ENCODE measurements around the gene SLC37A2. TPM values are rescaled to one million over a fixed set of nuclear protein-coding genes. Genes with fewer than 3 reads are reported as not detected.

Gene SLC37A2
- total and polyA plus RNA-seq, 4 donors, result 3.2 to 13.2 (median 7.8) TPM

GRCh38 chr11:125064070-125064469, 965 bp downstream of the SLC37A2 start:
- ATAC-seq (ENCODE audit: insufficient read depth, low FRiP score) (no peak), DNase-seq (no peak)
- Histone ChIP-seq H3K9ac (ENCODE audit: insufficient read depth in 1 of 2, low read length in 2 of 2) (no peak overlapping the region), H3K27me3 (ENCODE audit: control insufficient read depth in 3 of 3, insufficient read depth in 3 of 3, low read length in 2 of 3) (peaks cover 0 to 32% (median 23%) of the 10 kb centered on the region in 3 donors), H3K27ac (ENCODE audit: low read depth in 1 of 2, low read length in 1 of 2) (peak overlapping the region in 1 of 2 donors; percentile 71), H3K36me3 (ENCODE audit: control insufficient read depth in 4 of 4, insufficient read depth in 4 of 4, low read length in 4 of 4) (no peaks in the 10 kb centered on the region), H3K4me1 (ENCODE audit: control insufficient read depth in 5 of 5, insufficient read depth in 5 of 5, low read length in 5 of 5) (peaks cover 0 to 9% (median 0%) of the 10 kb centered on the region in 5 donors), H3K4me3 (peak overlapping the region; percentile 61), H3K9me3 (ENCODE audit: control insufficient read depth in 4 of 4, insufficient read depth in 3 of 4, low read length in 3 of 4) (no peaks in the 10 kb centered on the region)
- no peak for TF ChIP-seq CTCF (IDR thresholded peaks at IDR 0.05; ENCODE audit: control extremely low read depth, extremely low read depth)
- WGBS, 2 donors, result 80 to 89% methylated on average over 7 of the region's 7 CpGs

GRCh38 chr11:125068368-125068767, 5.3 kb downstream of the SLC37A2 start:
- H3K9me3 ChIP-seq (ENCODE audit: control insufficient read depth in 4 of 4, insufficient read depth in 3 of 4, low read length in 3 of 4), result no peaks in the 10 kb centered on the region
- H3K9ac ChIP-seq (ENCODE audit: insufficient read depth in 1 of 2, low read length in 2 of 2), result no peak overlapping the region
- peaks cover 0 to 23% (median 22%) of the 10 kb centered on the region in 3 donors for H3K27me3 ChIP-seq (ENCODE audit: control insufficient read depth in 3 of 3, insufficient read depth in 3 of 3, low read length in 2 of 3)
- 71 to 85% methylated on average over 4 of the region's 4 CpGs for WGBS, 2 donors
- H3K36me3 ChIP-seq (ENCODE audit: control insufficient read depth in 4 of 4, insufficient read depth in 4 of 4, low read length in 4 of 4), result no peaks in the 10 kb centered on the region
- H3K4me3 ChIP-seq, result no peak overlapping the region
- no peak for DNase-seq
- ATAC-seq (ENCODE audit: insufficient read depth, low FRiP score), result no peak
- no peak for TF ChIP-seq CTCF (IDR thresholded peaks at IDR 0.05; ENCODE audit: control extremely low read depth, extremely low read depth)
- no peak overlapping the region for H3K27ac ChIP-seq (ENCODE audit: low read depth in 1 of 2, low read length in 1 of 2)
- H3K4me1 ChIP-seq (ENCODE audit: control insufficient read depth in 5 of 5, insufficient read depth in 5 of 5, low read length in 5 of 5), result peaks cover 0 to 11% (median 0%) of the 10 kb centered on the region in 5 donors

- 78 to 90% methylated on average over 4 of the region's 4 CpGs for WGBS, 2 donors
- Histone ChIP-seq H3K4me1 (ENCODE audit: control insufficient read depth in 5 of 5, insufficient read depth in 5 of 5, low read length in 5 of 5) (peaks cover 0 to 6% (median 0%) of the 10 kb centered on the region in 5 donors), H3K9me3 (ENCODE audit: control insufficient read depth in 4 of 4, insufficient read depth in 3 of 4, low read length in 3 of 4) (no peaks in the 10 kb centered on the region), H3K36me3 (ENCODE audit: control insufficient read depth in 4 of 4, insufficient read depth in 4 of 4, low read length in 4 of 4) (no peaks in the 10 kb centered on the region), H3K27me3 (ENCODE audit: control insufficient read depth in 3 of 3, insufficient read depth in 3 of 3, low read length in 2 of 3) (peaks cover 0 to 18% (median 17%) of the 10 kb centered on the region in 3 donors), H3K27ac (ENCODE audit: low read depth in 1 of 2, low read length in 1 of 2) (no peak overlapping the region), H3K4me3 (no peak overlapping the region), H3K9ac (ENCODE audit: insufficient read depth in 1 of 2, low read length in 2 of 2) (no peak overlapping the region)
- no peak for DNase-seq
- no peak for TF ChIP-seq CTCF (IDR thresholded peaks at IDR 0.05; ENCODE audit: control extremely low read depth, extremely low read depth)
- ATAC-seq (ENCODE audit: insufficient read depth, low FRiP score), result no peak
Measured at GRCh38 chr11:125069008-125069407, 5.9 kb downstream of the SLC37A2 start.

GRCh38 chr11:125069796-125070195, 6.7 kb downstream of the SLC37A2 start:
- WGBS, 2 donors, result 64 to 70% methylated on average over 5 of the region's 5 CpGs
- Histone ChIP-seq H3K27ac (ENCODE audit: low read depth in 1 of 2, low read length in 1 of 2) (peak overlapping the region in 1 of 2 donors; percentile 66), H3K9ac (ENCODE audit: insufficient read depth in 1 of 2, low read length in 2 of 2) (no peak overlapping the region), H3K36me3 (ENCODE audit: control insufficient read depth in 4 of 4, insufficient read depth in 4 of 4, low read length in 4 of 4) (no peaks in the 10 kb centered on the region), H3K4me1 (ENCODE audit: control insufficient read depth in 5 of 5, insufficient read depth in 5 of 5, low read length in 5 of 5) (peaks cover 0 to 6% (median 0%) of the 10 kb centered on the region in 5 donors), H3K4me3 (no peak overlapping the region), H3K9me3 (ENCODE audit: control insufficient read depth in 4 of 4, insufficient read depth in 3 of 4, low read length in 3 of 4) (no peaks in the 10 kb centered on the region), H3K27me3 (ENCODE audit: control insufficient read depth in 3 of 3, insufficient read depth in 3 of 3, low read length in 2 of 3) (peaks cover 0 to 10% (median 9%) of the 10 kb centered on the region in 3 donors)
- no peak for ATAC-seq (ENCODE audit: insufficient read depth, low FRiP score)
- no peak for DNase-seq
- no peak for TF ChIP-seq CTCF (IDR thresholded peaks at IDR 0.05; ENCODE audit: control extremely low read depth, extremely low read depth)
